ENCODE measurements around the gene PLAGL2. TPM values are rescaled to one million over a fixed set of nuclear protein-coding genes. Genes with fewer than 3 reads are reported as not detected.

The PLAGL2 gene
- total RNA-seq, 3 donors from 2014 or later, result 2.9 to 7.6 (median 4.3) TPM

- TF ChIP-seq POLR2A (IDR thresholded peaks at IDR 0.05), result no peak
- no peak for TF ChIP-seq POLR2AphosphoS5 (IDR thresholded peaks at IDR 0.05)
- no peak for TF ChIP-seq CTCF (IDR thresholded peaks at IDR 0.05)
- Histone ChIP-seq H3K4me1 (peaks cover 8 to 17% of the 10 kb centered on the region in 2 donors), H3K36me3 (no peaks in the 10 kb centered on the region), H3K27me3 (no peaks in the 10 kb centered on the region), H3K9me3 (no peaks in the 10 kb centered on the region), H3K4me3 (no peak overlapping the region), H3K27ac (peak overlapping the region in 1 of 2 donors; percentile 3)
- intact Hi-C loops (cut with DNase I; ENCODE audit: low total_unique reads), result loop anchor here (5.0 kb wide), 1 partner anchor 692 kb away; no protein-coding TSS in a partner anchor
- no peak for DNase-seq (ENCODE audit: low spot score in 2 of 2)
These were observed 2.5 kb upstream of the PLAGL2 start for GRCh38 chr20:32209850-32210605.

GRCh38 chr20:32208499-32209154 is 1.1 kb upstream of the PLAGL2 start:
- H3K27ac ChIP-seq, result peak overlapping the region; percentile 97 to 99
- no peaks in the 10 kb centered on the region for H3K36me3 ChIP-seq
- no peak for TF ChIP-seq POLR2AphosphoS5 (IDR thresholded peaks at IDR 0.05)
- TF ChIP-seq POLR2A (IDR thresholded peaks at IDR 0.05), result no peak
- no peak for TF ChIP-seq CTCF (IDR thresholded peaks at IDR 0.05)
- peak overlapping the region; percentile 91 to 100 (median 99) for H3K4me3 ChIP-seq
- intact Hi-C loops (cut with DNase I; ENCODE audit: low total_unique reads), result no loop called here
- no peak for DNase-seq (ENCODE audit: low spot score in 2 of 2)
- H3K27me3 ChIP-seq, result no peaks in the 10 kb centered on the region
- H3K9me3 ChIP-seq, result no peaks in the 10 kb centered on the region
- peaks cover 8 to 31% of the 10 kb centered on the region in 2 donors for H3K4me1 ChIP-seq

GRCh38 chr20:32206760-32207625 is 550 bp downstream of the PLAGL2 start:
- no peak for DNase-seq (ENCODE audit: low spot score in 2 of 2)
- intact Hi-C loops (cut with DNase I; ENCODE audit: low total_unique reads), result no loop called here
- Histone ChIP-seq H3K27ac (peak overlapping the region; percentile 97 to 99), H3K27me3 (no peaks in the 10 kb centered on the region), H3K4me3 (peak overlapping the region; percentile 91 to 100 (median 99)), H3K9me3 (no peaks in the 10 kb centered on the region), H3K4me1 (peaks cover 8 to 43% of the 10 kb centered on the region in 2 donors), H3K36me3 (no peaks in the 10 kb centered on the region)
- no peak for TF ChIP-seq POLR2AphosphoS5 (IDR thresholded peaks at IDR 0.05)
- TF ChIP-seq POLR2A (IDR thresholded peaks at IDR 0.05), result no peak
- TF ChIP-seq CTCF (IDR thresholded peaks at IDR 0.05), result no peak

- H3K4me3 ChIP-seq, result peak overlapping the region; percentile 91 to 100 (median 99)
- DNase-seq (ENCODE audit: low spot score in 2 of 2), result no peak
- H3K36me3 ChIP-seq, result no peaks in the 10 kb centered on the region
- intact Hi-C loops (cut with DNase I; ENCODE audit: low total_unique reads), result no loop called here
- H3K27me3 ChIP-seq, result no peaks in the 10 kb centered on the region
- H3K4me1 ChIP-seq, result peaks cover 8 to 43% of the 10 kb centered on the region in 2 donors
- H3K27ac ChIP-seq, result peak overlapping the region; percentile 97 to 99
- TF ChIP-seq POLR2AphosphoS5 (IDR thresholded peaks at IDR 0.05), result no peak
- TF ChIP-seq POLR2A (IDR thresholded peaks at IDR 0.05), result no peak
- TF ChIP-seq CTCF (IDR thresholded peaks at IDR 0.05), result no peak
- H3K9me3 ChIP-seq, result no peaks in the 10 kb centered on the region
These were observed 1.4 kb downstream of the PLAGL2 start for GRCh38 chr20:32205843-32206759.

Measured in breast epithelium (tissue), 4 donors.